Adrenal gland (tissue), 12 donors: Measurements from ENCODE around the gene MOCS3. TPM values are rescaled to one million over a fixed set of nuclear protein-coding genes. Genes with fewer than 3 reads are reported as not detected.

ENCODE experiments used
- DNase-seq, 7 donors: peaks; one replicate each; pipeline ENCODE4 v3.0.0-alpha.2; 2019 to 2020
- H3K27ac ChIP-seq, 5 donors: fragments of 200-600 bp; sonication (generic) in 4 of 5; 1 replicate in 3 of 5; 2 replicates in 2 of 5; pipeline versions ENCODE4 v1.5.1 to v1.8.0; 2016 to 2020; ENCODE audit warnings: mild to moderate bottlenecking in 1 of 5
- H3K27me3 ChIP-seq: fragments of 200-600 bp; 2 replicates; pipeline ENCODE4 v1.8.0; 2021
- H3K36me3 ChIP-seq, 2 donors: fragments of 200-600 bp; replicated peaks in 1 of 2; 1 replicate in 1 of 2; 2 replicates in 1 of 2; pipeline versions ENCODE4 v1.5.1 to v1.8.0; 2018 to 2022
- H3K4me1 ChIP-seq, 2 donors: fragments of 200-600 bp; replicated peaks in 1 of 2; 1 replicate in 1 of 2; 2 replicates in 1 of 2; pipeline versions ENCODE4 v1.5.1 to v1.8.0; 2018 to 2021
- H3K4me3 ChIP-seq, 4 donors: fragments of 200-600 bp; sonication (generic) in 3 of 4; one replicate each; pipeline ENCODE4 v1.5.1; 2016 to 2018
- H3K9me3 ChIP-seq, 3 donors: fragments of 200-600 bp; sonication (generic) in 1 of 3; replicated peaks in 1 of 3; 1 replicate in 2 of 3; 2 replicates in 1 of 3; pipeline versions ENCODE4 v1.5.1 to v1.8.0; 2016 to 2021
- POLR2A ChIP-seq, 2 donors: fragments of 450-650 bp; IDR thresholded peaks; one replicate each; pipeline ENCODE4 v1.6.1; 2017; ENCODE audit warnings: antibody characterized with exemption in 2 of 2, mild to moderate bottlenecking in 2 of 2, moderate library complexity in 1 of 2
- WGBS, 4 donors: extraction: QIAGEN DNeasy Blood & Tissue Kit in 2 of 4; methylation state at CpG; one replicate each; pipeline versions ENCODE4 v1.1.5 to v1.1.7; 2013 to 2017; 5-methylcytosine and 5-hydroxymethylcytosine counted together
- intact Hi-C, 2 donors: fragments of 100-400 bp; cut with DNase I; formaldehyde crosslinking; loops; one replicate each; pipeline versions ENCODE4 v1.14.1 to v1.15.0; 2022 to 2023
- polyA plus RNA-seq, 3 donors: library from polyadenylated mRNA; stranded (reverse); fragments of 200-250 nt in 2 of 3; fragments of 350-450 nt in 1 of 3; fragmentation: Illumina TruSeq in 1 of 3; extraction: RNeasy Lipid Tissue Mini Kit (QIAGEN cat#74804) in 1 of 3; gene quantifications; one replicate each; pipeline ENCODE4 v1.2.3, GENCODE V29; 2013 to 2014
- total RNA-seq, 9 donors: library from RNA; depleted of rRNA in 4 of 9; stranded (reverse); fragments of >200 nt in 4 of 9; fragments of 120-200 nt in 1 of 9; fragmentation: NEBNext Ultra II Directional in 1 of 9; extraction: Animal tissue kit (Norgen Biotek cat#: 25700) in 1 of 9; gene quantifications; one replicate each; pipeline versions ENCODE4 v1.1.0 to v1.2.4, GENCODE V29; 2013 to 2023
- TF ChIP-seq, protein P1 (sequence below), 6 experiments: fragments of 450-650 bp in 4 of 6; fragments of 200-600 bp in 2 of 6; sonication (generic) in 1 of 6; IDR thresholded peaks; 1 replicate in 5 of 6; 2 replicates in 1 of 6; pipeline versions ENCODE4 v1.5.1 to v1.8.0; 2016 to 2021; ENCODE audit warnings: antibody characterized with exemption in 6 of 6, mild to moderate bottlenecking in 2 of 6, moderate library complexity in 1 of 6
- donor health status: healthy with polysubstance abuse.
- donor health status: Bipolar disorder and iron deficiency.
- donor health status: DM: yes; HTN: yes; CAD: no.
- donor health status: DM: no; HTN: no; CAD: no.
- donor health status: DM: no; HTN: no; CAD: no.
- donor health status: DM: yes; HTN: yes; CAD: no.

MOCS3 gene
- total and polyA plus RNA-seq, 12 donors, result 1.0 to 7.5 (median 5.7) TPM

GRCh38 chr20:51010932-51011331 lies 52.3 kb downstream of the MOCS3 start:
- Histone ChIP-seq H3K4me1 (no peaks in the 10 kb centered on the region), H3K4me3 (no peak overlapping the region), H3K36me3 (no peaks in the 10 kb centered on the region), H3K27me3 (peaks cover 4% of the 10 kb centered on the region), H3K9me3 (no peaks in the 10 kb centered on the region), H3K27ac (no peak overlapping the region)
- DNase-seq, result no peak
- WGBS, 4 donors, result 80 to 95% (median 87%) methylated on average over 3 of the region's 3 CpGs
- TF ChIP-seq POLR2A (IDR thresholded peaks at IDR 0.05), result no peak
- TF ChIP-seq, protein P1, sequence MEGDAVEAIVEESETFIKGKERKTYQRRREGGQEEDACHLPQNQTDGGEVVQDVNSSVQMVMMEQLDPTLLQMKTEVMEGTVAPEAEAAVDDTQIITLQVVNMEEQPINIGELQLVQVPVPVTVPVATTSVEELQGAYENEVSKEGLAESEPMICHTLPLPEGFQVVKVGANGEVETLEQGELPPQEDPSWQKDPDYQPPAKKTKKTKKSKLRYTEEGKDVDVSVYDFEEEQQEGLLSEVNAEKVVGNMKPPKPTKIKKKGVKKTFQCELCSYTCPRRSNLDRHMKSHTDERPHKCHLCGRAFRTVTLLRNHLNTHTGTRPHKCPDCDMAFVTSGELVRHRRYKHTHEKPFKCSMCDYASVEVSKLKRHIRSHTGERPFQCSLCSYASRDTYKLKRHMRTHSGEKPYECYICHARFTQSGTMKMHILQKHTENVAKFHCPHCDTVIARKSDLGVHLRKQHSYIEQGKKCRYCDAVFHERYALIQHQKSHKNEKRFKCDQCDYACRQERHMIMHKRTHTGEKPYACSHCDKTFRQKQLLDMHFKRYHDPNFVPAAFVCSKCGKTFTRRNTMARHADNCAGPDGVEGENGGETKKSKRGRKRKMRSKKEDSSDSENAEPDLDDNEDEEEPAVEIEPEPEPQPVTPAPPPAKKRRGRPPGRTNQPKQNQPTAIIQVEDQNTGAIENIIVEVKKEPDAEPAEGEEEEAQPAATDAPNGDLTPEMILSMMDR (IDR thresholded peaks at IDR 0.05), result no peak
- intact Hi-C loops, result no loop called here

- Histone ChIP-seq H3K36me3 (no peaks in the 10 kb centered on the region), H3K27ac (no peak overlapping the region), H3K9me3 (no peaks in the 10 kb centered on the region), H3K4me3 (no peak overlapping the region), H3K4me1 (no peaks in the 10 kb centered on the region), H3K27me3 (peaks cover 4% of the 10 kb centered on the region)
- no peak for DNase-seq
- 82 to 90% (median 85%) methylated on average over 4 of the region's 4 CpGs for WGBS, 4 donors
- intact Hi-C loops, result no loop called here
- no peak for TF ChIP-seq POLR2A (IDR thresholded peaks at IDR 0.05)
- TF ChIP-seq, protein P1 (IDR thresholded peaks at IDR 0.05), result no peak
These were observed 52.9 kb downstream of the MOCS3 start for GRCh38 chr20:51011479-51011878.

DNA sequence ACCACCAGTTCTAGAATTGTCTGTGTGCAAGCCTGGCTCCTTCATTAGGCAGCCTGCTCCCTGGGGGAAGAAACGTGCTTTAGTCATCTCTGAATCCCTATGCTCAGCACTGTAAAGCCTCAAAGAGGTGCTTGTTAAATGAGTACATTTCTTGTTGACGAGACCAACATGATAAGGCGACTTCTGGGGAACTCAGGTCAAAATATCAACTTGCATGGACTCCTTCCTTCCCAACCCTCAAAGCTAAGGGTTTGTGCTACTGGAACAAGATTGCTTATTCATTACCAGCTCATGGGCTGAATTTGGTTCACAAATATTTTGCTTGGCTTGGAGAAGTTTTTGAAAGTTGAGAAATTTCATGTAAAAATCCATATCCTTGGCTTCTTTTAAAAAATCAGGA lies 53.7 kb downstream of the MOCS3 start:
- 62 to 80% (median 73%) methylated on average over 3 of the region's 3 CpGs for WGBS, 4 donors
- TF ChIP-seq, protein P1 (IDR thresholded peaks at IDR 0.05), result no peak
- no peak for TF ChIP-seq POLR2A (IDR thresholded peaks at IDR 0.05)
- intact Hi-C loops, result no loop called here

More for the DNA sequence above, 53.7 kb downstream of the MOCS3 start:
- Histone ChIP-seq H3K4me3 (no peak overlapping the region), H3K27me3 (peaks cover 4% of the 10 kb centered on the region), H3K4me1 (no peaks in the 10 kb centered on the region), H3K9me3 (no peaks in the 10 kb centered on the region), H3K36me3 (no peaks in the 10 kb centered on the region), H3K27ac (no peak overlapping the region)
- DNase-seq, result no peak

Other genes starting within 250 kb of the MOCS3 start
- gene PARD6B, start 227.2 kb upstream of the MOCS3 start, total RNA-seq, result 10 to 100 TPM in 1 of 9 donors, 1 to 10 TPM in 8; 4.6 to 10.8 (median 6.3) TPM
- 1 to 10 TPM; 1.1 to 2.4 (median 1.5) TPM for gene PARD6B, start 227.2 kb upstream of the MOCS3 start, polyA plus RNA-seq
- 1 to 10 TPM in 7 of 9 donors, under 1 TPM in 2; 0.66 to 5.1 (median 2.4) TPM for gene BCAS4, start 163.8 kb upstream of the MOCS3 start, total RNA-seq
- 1 to 10 TPM; 1.0 to 1.3 (median 1.2) TPM for gene BCAS4, start 163.8 kb upstream of the MOCS3 start, polyA plus RNA-seq
- gene ADNP, start 27.4 kb upstream of the MOCS3 start, total RNA-seq, result 10 to 100 TPM; 32.4 to 76.4 (median 53.5) TPM
- gene ADNP, start 27.4 kb upstream of the MOCS3 start, polyA plus RNA-seq, result 10 to 100 TPM; 37.8 to 64.7 (median 54.6) TPM
- gene DPM1, start 286 bp upstream of the MOCS3 start, total RNA-seq, result 10 to 100 TPM; 33.2 to 91.1 (median 43.6) TPM
- 100 to 1,000 TPM in 1 of 3 donors, 10 to 100 TPM in 2; 21.0 to 145 (median 23.2) TPM for gene DPM1, start 286 bp upstream of the MOCS3 start, polyA plus RNA-seq
- 1 to 10 TPM in 4 of 9 donors, under 1 TPM in 2, not detected in 3; 0.14 to 4.7 (median 1.5) TPM for gene KCNG1, start 64.3 kb downstream of the MOCS3 start, total RNA-seq
- 1 to 10 TPM in 2 of 3 donors, under 1 TPM in 1; 0.95 to 5.3 (median 1.3) TPM for gene KCNG1, start 64.3 kb downstream of the MOCS3 start, polyA plus RNA-seq